Cardiac fibroblast (primary cell): Measurements from ENCODE around the gene UST.

Source experiments
- DNase-seq, 2 donors: peaks; one replicate each; pipeline versions ENCODE4 v3.0.0 to v3.0.0-alpha.2; 2010; ENCODE audit warnings: low read depth in 2 of 2
- H3K4me3 ChIP-seq, 2 donors: replicated peaks in 1 of 2; 1 replicate in 1 of 2; 2 replicates in 1 of 2; pipeline ENCODE4 v1.5.1; 2011; ENCODE audit warnings: low read depth in 2 of 2, low read length in 2 of 2, mild to moderate bottlenecking in 2 of 2, moderate library complexity in 1 of 2
- TF ChIP-seq, protein P1 (sequence below): IDR thresholded peaks from one replicate; pipeline ENCODE4 v1.5.1; 2011; ENCODE audit warnings: low read depth, mild to moderate bottlenecking, low read length, inconsistent platforms

The UST gene

DNA sequence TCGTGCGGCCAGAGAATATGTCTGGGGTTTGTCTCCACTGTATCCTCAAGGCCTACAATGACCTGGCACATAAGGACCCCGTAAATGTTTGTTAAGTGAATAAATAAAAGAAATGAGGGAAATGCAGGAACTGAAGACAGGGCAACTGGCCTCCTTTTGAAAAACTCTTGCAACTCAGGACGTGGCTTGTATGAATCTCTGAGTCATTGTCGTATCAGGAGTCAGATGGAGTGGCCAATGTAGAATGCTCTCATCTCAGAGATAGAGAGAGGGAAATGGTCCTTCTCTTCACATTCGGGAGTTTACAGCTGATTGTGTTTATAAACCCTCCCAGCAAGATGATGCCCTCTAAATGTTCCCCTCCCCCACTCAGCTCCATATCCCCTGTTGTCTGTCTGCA lies 57.1 kb downstream of the UST start:
- TF ChIP-seq, protein P1, sequence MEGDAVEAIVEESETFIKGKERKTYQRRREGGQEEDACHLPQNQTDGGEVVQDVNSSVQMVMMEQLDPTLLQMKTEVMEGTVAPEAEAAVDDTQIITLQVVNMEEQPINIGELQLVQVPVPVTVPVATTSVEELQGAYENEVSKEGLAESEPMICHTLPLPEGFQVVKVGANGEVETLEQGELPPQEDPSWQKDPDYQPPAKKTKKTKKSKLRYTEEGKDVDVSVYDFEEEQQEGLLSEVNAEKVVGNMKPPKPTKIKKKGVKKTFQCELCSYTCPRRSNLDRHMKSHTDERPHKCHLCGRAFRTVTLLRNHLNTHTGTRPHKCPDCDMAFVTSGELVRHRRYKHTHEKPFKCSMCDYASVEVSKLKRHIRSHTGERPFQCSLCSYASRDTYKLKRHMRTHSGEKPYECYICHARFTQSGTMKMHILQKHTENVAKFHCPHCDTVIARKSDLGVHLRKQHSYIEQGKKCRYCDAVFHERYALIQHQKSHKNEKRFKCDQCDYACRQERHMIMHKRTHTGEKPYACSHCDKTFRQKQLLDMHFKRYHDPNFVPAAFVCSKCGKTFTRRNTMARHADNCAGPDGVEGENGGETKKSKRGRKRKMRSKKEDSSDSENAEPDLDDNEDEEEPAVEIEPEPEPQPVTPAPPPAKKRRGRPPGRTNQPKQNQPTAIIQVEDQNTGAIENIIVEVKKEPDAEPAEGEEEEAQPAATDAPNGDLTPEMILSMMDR: no peak
- H3K4me3 ChIP-seq: no peak overlapping the region
- peak in 1 of 2 donors; percentile 22 for DNase-seq

DNA sequence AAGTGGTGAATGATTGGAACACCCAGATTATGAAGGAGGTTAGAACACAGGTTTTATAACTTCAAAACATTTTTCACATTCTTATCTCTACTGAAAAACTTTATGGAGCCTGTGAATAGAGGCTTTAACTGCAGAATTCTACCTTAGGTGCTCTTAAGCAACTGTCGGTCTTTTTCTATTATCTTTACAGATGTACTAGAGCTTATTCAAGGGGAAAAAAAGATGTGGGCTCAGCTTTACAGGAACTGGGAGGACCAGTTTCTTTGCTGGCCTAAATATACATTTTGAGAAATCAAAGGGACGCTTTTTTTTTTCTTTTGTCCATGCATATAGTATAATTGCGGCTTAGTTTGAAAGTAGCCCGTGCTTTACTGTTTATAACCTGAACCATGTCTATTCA lies 58.9 kb downstream of the UST start:
- TF ChIP-seq, protein P1: no peak

DNA sequence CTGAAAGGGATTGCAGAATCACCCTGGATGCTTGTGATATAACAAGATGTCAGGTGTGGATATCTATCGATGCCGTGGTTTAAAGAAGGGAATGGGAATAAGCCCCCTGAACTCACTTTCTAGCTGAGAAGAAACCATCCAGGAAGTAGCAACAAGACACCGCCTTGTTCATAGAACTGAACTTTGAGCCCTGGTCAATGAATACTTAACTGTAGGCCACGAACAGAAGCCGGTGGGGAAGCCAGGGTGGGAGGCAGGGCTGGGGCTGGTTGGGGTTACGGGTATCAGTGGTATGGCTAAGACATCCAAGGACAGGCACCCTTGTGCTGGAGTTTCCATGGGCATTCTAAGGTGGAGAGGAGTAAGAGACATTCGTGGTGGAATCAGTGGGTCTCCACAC lies 61.0 kb downstream of the UST start:
- no peak for DNase-seq
- TF ChIP-seq, protein P1: no peak
- H3K4me3 ChIP-seq: no peak overlapping the region

More for the DNA sequence above, 58.9 kb downstream of the UST start:
- H3K4me3 ChIP-seq: no peak overlapping the region
- DNase-seq: no peak

DNA sequence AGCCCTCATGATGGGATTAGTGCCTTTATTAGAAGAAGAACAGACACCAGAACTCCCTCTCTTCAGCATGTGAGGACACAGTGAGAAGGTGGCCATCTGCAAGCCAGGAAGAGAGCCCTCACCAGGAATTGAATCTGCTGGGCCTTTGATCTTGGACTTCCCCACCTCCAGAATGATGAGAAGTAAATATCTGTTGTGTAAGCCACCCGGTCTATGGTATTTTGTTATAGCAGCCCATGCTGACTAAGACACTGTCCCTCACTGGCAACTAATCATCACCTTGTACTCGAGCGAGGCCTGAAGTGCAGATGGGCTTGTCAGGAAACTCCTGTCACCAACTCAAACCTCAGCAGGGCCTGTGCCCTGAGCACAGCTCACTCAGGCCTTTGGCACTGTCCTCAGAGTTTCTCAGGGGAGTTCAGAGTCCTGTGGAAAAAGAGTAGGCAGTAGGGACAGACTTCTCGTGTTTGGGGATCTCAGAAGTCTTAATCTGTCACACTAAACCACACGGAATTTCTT lies 62.0 kb downstream of the UST start:
- DNase-seq: no peak
- no peak overlapping the region for H3K4me3 ChIP-seq
- TF ChIP-seq, protein P1: no peak

DNA sequence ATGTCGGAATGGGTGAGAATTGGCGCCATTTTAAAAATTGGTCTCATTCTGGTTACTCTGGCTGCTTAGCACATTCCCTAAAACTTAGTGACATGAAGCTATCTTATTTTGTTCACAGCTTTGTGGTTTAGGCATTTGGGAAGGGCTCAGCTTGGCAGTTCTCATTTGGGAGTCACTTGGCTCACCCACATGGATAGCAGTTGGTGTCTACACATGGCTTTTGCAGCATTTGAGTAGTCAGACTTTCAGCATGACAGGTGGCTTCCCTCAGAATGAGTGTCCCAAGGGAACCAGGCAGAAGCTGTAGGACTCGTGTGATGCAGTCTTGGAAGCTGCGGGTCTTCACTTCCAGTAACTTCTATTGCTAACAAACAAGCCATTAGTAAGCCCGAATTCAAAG lies 64.6 kb downstream of the UST start:
- H3K4me3 ChIP-seq: no peak overlapping the region
- DNase-seq: no peak
- TF ChIP-seq, protein P1: no peak

DNA sequence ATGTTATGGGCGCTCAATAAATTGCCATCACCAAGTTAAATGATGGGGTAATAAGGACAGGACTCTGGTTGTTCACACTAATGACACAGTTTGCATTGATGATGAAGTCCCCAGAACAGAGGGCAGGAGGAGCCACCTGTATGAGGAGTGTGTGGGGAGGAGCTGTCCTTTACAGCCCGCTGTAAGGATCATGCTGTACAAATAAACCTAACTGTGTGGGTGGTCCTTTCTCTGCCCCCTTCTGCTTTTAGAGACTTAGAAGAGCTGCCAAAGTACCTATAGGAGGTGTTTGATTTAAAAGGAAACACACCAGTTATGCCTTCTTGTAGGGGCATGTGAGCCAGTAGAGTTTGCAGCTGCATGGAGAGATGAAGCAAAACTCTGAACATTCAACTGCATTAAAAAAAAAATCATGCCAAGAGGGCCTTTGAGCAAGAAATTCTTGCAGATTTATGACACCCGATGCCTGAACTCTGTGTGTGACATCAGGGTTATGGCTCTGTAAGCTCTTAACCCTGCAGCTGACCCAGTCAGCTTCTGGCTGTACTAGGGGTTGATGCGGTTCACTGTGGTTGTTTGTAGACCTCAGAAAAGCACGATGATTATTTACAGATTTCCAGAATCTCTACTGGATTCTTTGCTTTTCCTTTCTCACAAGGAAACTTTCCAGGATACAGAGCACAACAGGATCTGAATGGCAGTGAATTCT lies 67.4 kb downstream of the UST start:
- no peak overlapping the region for H3K4me3 ChIP-seq
- DNase-seq: no peak
- TF ChIP-seq, protein P1: no peak

DNA sequence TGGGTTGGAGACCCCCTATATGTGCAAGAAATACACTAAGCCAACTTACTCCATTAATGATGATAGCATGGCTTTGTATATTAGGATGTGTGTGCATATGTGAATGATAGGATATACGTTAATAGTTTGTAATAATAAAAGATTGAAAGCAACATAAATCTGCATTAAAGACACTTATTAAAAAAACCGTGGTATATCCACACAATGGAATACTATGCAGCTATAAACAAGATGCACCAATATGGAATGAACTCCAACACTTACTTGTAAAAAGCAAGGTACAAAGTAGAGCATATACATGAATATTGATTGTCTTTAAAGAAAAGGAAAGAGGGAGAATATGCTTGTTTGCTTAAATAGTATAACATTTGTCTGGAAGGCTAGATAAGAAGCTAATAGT lies 68.0 kb downstream of the UST start:
- H3K4me3 ChIP-seq: no peak overlapping the region
- DNase-seq: no peak
- TF ChIP-seq, protein P1: no peak
